Measurements from ENCODE around the gene SLF2. TPM values are rescaled to one million over a fixed set of nuclear protein-coding genes. Genes with fewer than 3 reads are reported as not detected.

SLF2 gene
- total RNA-seq, 3 donors from 2014 or later (not counting 1 experiment from before 2014, with no cell fraction given), result 24.2 to 35.4 (median 30.9) TPM

DNA sequence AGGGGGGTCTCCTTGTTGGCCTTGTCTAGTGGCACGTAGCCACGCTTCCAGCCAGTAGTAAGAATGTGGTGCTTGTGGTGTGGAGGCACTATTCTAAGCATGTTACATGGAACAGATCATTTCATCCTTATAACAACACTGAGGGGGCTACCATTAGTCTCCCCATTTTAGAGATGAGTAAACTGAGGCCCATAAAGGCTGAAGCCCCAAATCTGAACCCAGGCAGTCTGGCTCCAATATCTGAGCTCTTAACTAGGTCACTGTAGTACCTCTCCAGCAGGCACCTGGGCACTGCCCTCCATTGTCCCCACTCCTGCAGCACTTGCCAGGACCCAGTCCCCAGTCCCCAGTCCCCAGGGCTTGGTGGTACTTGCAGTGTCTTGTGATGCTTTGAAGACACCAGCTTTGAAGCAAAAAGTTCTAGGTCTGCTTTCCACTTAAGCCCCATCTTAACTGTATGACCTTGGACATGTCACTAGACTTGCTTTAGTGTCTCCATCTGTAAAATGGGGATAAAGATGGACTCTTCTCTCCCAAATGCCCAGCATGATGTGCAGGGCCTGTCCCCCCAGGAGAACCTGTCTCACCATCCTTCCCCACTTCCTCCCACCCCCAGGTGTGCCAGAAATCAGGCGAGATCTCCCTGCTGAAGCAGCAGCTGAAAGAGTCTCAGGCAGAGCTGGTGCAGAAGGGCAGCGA lies 93.3 kb downstream of the SLF2 start:
- ATAC-seq (no peak), DNase-seq (no peak)
- Histone ChIP-seq H3K36me3 (ENCODE audit: control insufficient read depth, insufficient read depth, low read length) (peaks cover 4% of the 10 kb centered on the region), H3K4me1 (ENCODE audit: control insufficient read depth, insufficient read depth, low read length) (no peaks in the 10 kb centered on the region), H3K27ac (ENCODE audit: low read length) (no peak overlapping the region), H3K9me3 (ENCODE audit: control insufficient read depth, insufficient read depth, low read length) (no peaks in the 10 kb centered on the region), H3K4me3 (ENCODE audit: low read length) (no peak overlapping the region), H3K27me3 (ENCODE audit: control insufficient read depth, insufficient read depth, low read length) (no peaks in the 10 kb centered on the region)
- Mint-ChIP-seq H3K9me3 (no peaks in the 10 kb centered on the region), H3K4me1 (peaks cover 3 to 4% of the 10 kb centered on the region in 2 donors), H3K27ac (no peak overlapping the region), H3K27me3 (ENCODE audit: low read depth in 2 of 2) (peaks cover 0 to 2% of the 10 kb centered on the region in 2 donors), H3K4me3 (no peak overlapping the region), H3K36me3 (no peaks in the 10 kb centered on the region)
- 89% methylated on average over 2 of the region's 4 CpGs for WGBS (ENCODE audit: insufficient coverage)
- TF ChIP-seq, protein P1, sequence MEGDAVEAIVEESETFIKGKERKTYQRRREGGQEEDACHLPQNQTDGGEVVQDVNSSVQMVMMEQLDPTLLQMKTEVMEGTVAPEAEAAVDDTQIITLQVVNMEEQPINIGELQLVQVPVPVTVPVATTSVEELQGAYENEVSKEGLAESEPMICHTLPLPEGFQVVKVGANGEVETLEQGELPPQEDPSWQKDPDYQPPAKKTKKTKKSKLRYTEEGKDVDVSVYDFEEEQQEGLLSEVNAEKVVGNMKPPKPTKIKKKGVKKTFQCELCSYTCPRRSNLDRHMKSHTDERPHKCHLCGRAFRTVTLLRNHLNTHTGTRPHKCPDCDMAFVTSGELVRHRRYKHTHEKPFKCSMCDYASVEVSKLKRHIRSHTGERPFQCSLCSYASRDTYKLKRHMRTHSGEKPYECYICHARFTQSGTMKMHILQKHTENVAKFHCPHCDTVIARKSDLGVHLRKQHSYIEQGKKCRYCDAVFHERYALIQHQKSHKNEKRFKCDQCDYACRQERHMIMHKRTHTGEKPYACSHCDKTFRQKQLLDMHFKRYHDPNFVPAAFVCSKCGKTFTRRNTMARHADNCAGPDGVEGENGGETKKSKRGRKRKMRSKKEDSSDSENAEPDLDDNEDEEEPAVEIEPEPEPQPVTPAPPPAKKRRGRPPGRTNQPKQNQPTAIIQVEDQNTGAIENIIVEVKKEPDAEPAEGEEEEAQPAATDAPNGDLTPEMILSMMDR (IDR thresholded peaks at IDR 0.05), result no peak
- intact Hi-C loops (cut with micrococcal nuclease), result no loop called here

DNA sequence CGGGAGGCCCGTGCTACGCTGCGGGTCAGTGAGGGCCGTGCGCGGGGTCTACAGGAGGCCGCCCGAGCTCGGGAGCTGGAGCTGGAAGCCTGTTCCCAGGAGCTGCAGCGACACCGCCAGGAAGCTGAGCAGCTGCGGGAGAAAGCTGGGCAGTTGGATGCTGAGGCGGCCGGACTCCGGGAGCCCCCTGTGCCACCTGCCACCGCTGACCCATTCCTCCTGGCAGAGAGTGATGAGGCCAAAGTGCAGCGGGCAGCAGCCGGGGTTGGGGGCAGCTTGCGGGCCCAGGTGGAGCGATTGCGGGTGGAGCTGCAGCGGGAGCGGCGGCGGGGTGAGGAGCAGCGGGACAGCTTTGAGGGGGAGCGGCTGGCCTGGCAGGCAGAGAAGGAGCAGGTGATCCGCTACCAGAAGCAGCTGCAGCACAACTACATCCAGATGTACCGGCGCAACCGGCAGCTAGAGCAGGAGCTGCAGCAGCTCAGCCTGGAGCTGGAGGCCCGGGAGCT lies 93.9 kb downstream of the SLF2 start:
- H3K27ac ChIP-seq (ENCODE audit: low read length), result no peak overlapping the region
- 94% methylated on average over 33 of the region's 33 CpGs for WGBS (ENCODE audit: insufficient coverage)
- no peak overlapping the region for H3K4me3 Mint-ChIP-seq
- ATAC-seq, result no peak
- no peaks in the 10 kb centered on the region for H3K4me1 Mint-ChIP-seq
- peaks cover 4% of the 10 kb centered on the region for H3K36me3 ChIP-seq (ENCODE audit: control insufficient read depth, insufficient read depth, low read length)
- H3K27ac Mint-ChIP-seq, result no peak overlapping the region
- TF ChIP-seq, protein P1 (IDR thresholded peaks at IDR 0.05), result no peak
- no peaks in the 10 kb centered on the region for H3K9me3 ChIP-seq (ENCODE audit: control insufficient read depth, insufficient read depth, low read length)
- no peak for DNase-seq
- H3K4me1 ChIP-seq (ENCODE audit: control insufficient read depth, insufficient read depth, low read length), result no peaks in the 10 kb centered on the region
- H3K9me3 Mint-ChIP-seq, result no peaks in the 10 kb centered on the region
- intact Hi-C loops (cut with micrococcal nuclease), result no loop called here
- H3K4me3 ChIP-seq (ENCODE audit: low read length), result no peak overlapping the region
- H3K27me3 ChIP-seq (ENCODE audit: control insufficient read depth, insufficient read depth, low read length), result no peaks in the 10 kb centered on the region
- no peaks in the 10 kb centered on the region for H3K27me3 Mint-ChIP-seq (ENCODE audit: low read depth in 2 of 2)
- no peaks in the 10 kb centered on the region for H3K36me3 Mint-ChIP-seq

DNA sequence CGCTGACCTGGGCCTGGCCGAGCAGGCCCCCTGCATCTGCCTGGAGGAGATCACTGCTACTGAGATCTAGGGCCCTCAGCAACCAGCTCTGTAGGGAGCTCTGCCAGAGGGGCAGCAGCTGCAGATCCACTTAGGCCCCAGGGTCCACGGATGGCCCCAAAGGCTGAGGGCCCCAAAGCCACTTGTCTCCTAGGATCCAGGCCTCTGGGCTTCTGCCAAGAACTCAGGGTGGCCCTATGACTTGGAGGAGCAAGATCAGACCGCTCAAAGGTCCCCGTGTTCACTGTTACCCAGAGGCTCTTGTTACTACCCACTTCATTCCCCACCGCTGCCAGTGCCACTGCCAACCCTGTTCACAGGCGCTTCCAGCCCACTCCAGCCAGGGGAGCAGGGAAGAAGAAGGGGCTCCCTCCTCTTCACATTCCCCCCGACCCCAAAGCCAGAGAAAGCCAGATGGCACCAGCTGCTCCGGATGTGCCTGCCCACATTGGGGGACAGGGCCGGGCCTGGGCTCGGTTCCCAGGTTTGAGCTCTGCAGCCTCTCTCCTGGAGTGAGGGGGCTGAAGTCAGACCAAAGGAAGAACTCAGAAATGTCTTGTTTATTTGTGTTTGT lies 94.4 kb downstream of the SLF2 start:
- H3K27ac ChIP-seq (ENCODE audit: low read length), result no peak overlapping the region
- intact Hi-C loops (cut with micrococcal nuclease), result no loop called here

More for the DNA sequence above, 94.4 kb downstream of the SLF2 start:
- H3K27ac Mint-ChIP-seq, result no peak overlapping the region
- ATAC-seq (no peak), DNase-seq (no peak)
- no peaks in the 10 kb centered on the region for H3K9me3 ChIP-seq (ENCODE audit: control insufficient read depth, insufficient read depth, low read length)
- 85% methylated on average over 11 of the region's 11 CpGs for WGBS (ENCODE audit: insufficient coverage)
- no peaks in the 10 kb centered on the region for H3K9me3 Mint-ChIP-seq
- no peak overlapping the region for H3K4me3 ChIP-seq (ENCODE audit: low read length)
- no peaks in the 10 kb centered on the region for H3K4me1 Mint-ChIP-seq
- no peaks in the 10 kb centered on the region for H3K36me3 Mint-ChIP-seq
- peaks cover 4% of the 10 kb centered on the region for H3K36me3 ChIP-seq (ENCODE audit: control insufficient read depth, insufficient read depth, low read length)
- H3K4me1 ChIP-seq (ENCODE audit: control insufficient read depth, insufficient read depth, low read length), result no peaks in the 10 kb centered on the region
- H3K4me3 Mint-ChIP-seq, result no peak overlapping the region
- H3K27me3 ChIP-seq (ENCODE audit: control insufficient read depth, insufficient read depth, low read length), result no peaks in the 10 kb centered on the region
- TF ChIP-seq, protein P1 (IDR thresholded peaks at IDR 0.05), result no peak
- no peaks in the 10 kb centered on the region for H3K27me3 Mint-ChIP-seq (ENCODE audit: low read depth in 2 of 2)
